Duodenal mucosa (tissue), 2 donors: ENCODE results near the gene EHD4.

Experiments
- H3K27ac ChIP-seq: one replicate; pipeline ENCODE4 v1.7.0; 2013; ENCODE audit warnings: low read depth, low read length
- H3K27me3 ChIP-seq, 2 donors: one replicate each; pipeline ENCODE4 v1.7.0; 2013; ENCODE audit warnings: low read length in 2 of 2, control low read depth in 1 of 2; ENCODE audit not compliant: insufficient read depth in 2 of 2, control insufficient read depth in 1 of 2
- H3K36me3 ChIP-seq, 2 donors: one replicate each; pipeline ENCODE4 v1.7.0; 2013; ENCODE audit warnings: low read length in 2 of 2, control low read depth in 1 of 2; ENCODE audit not compliant: insufficient read depth in 2 of 2, control insufficient read depth in 1 of 2
- H3K4me1 ChIP-seq, 2 donors: one replicate each; pipeline ENCODE4 v1.7.0; 2013; ENCODE audit warnings: low read length in 2 of 2, control low read depth in 1 of 2; ENCODE audit not compliant: insufficient read depth in 2 of 2, control insufficient read depth in 1 of 2
- H3K4me3 ChIP-seq, 2 donors: one replicate each; pipeline ENCODE4 v1.7.0; 2013; ENCODE audit warnings: low read length in 2 of 2, low read depth in 1 of 2
- H3K9ac ChIP-seq, 2 donors: one replicate each; pipeline ENCODE4 v1.7.0; 2013; ENCODE audit warnings: low read length in 2 of 2, low read depth in 1 of 2
- H3K9me3 ChIP-seq, 2 donors: one replicate each; pipeline ENCODE4 v1.7.0; 2013; ENCODE audit warnings: low read length in 2 of 2, control low read depth in 1 of 2; ENCODE audit not compliant: control insufficient read depth in 1 of 2

EHD4 gene

GRCh38 chr15:41949401-41950126 lies 22.8 kb downstream of the EHD4 start:
- H3K27ac ChIP-seq, result no peak overlapping the region
- no peaks in the 10 kb centered on the region for H3K9me3 ChIP-seq
- H3K4me1 ChIP-seq, result no peaks in the 10 kb centered on the region
- H3K9ac ChIP-seq, result no peak overlapping the region
- no peak overlapping the region for H3K4me3 ChIP-seq
- H3K27me3 ChIP-seq, result no peaks in the 10 kb centered on the region
- peaks cover 3 to 20% of the 10 kb centered on the region in 2 donors for H3K36me3 ChIP-seq

GRCh38 chr15:41948490-41948889 lies 23.9 kb downstream of the EHD4 start:
- H3K4me1 ChIP-seq, result peaks cover 0 to 4% of the 10 kb centered on the region in 2 donors
- no peak overlapping the region for H3K9ac ChIP-seq
- no peak overlapping the region for H3K4me3 ChIP-seq
- no peak overlapping the region for H3K27ac ChIP-seq
- peaks cover 3 to 17% of the 10 kb centered on the region in 2 donors for H3K36me3 ChIP-seq
- H3K27me3 ChIP-seq, result no peaks in the 10 kb centered on the region
- no peaks in the 10 kb centered on the region for H3K9me3 ChIP-seq

- H3K4me3 ChIP-seq, result no peak overlapping the region
- peaks cover 0 to 4% of the 10 kb centered on the region in 2 donors for H3K4me1 ChIP-seq
- H3K9me3 ChIP-seq, result no peaks in the 10 kb centered on the region
- no peaks in the 10 kb centered on the region for H3K27me3 ChIP-seq
- no peak overlapping the region for H3K9ac ChIP-seq
- peaks cover 0 to 4% of the 10 kb centered on the region in 2 donors for H3K36me3 ChIP-seq
- no peak overlapping the region for H3K27ac ChIP-seq
Measured at GRCh38 chr15:41946970-41947369, 25.4 kb downstream of the EHD4 start.

GRCh38 chr15:41945731-41946130 lies 26.6 kb downstream of the EHD4 start:
- H3K36me3 ChIP-seq, result peaks cover 0 to 9% of the 10 kb centered on the region in 2 donors
- H3K9me3 ChIP-seq, result no peaks in the 10 kb centered on the region
- peaks cover 0 to 4% of the 10 kb centered on the region in 2 donors for H3K4me1 ChIP-seq
- H3K27ac ChIP-seq, result no peak overlapping the region
- no peak overlapping the region for H3K4me3 ChIP-seq
- H3K27me3 ChIP-seq, result no peaks in the 10 kb centered on the region
- no peak overlapping the region for H3K9ac ChIP-seq

GRCh38 chr15:41945221-41945620 lies 27.1 kb downstream of the EHD4 start:
- Histone ChIP-seq H3K9me3 (no peaks in the 10 kb centered on the region), H3K36me3 (peaks cover 4 to 9% of the 10 kb centered on the region in 2 donors), H3K4me1 (peaks cover 0 to 4% of the 10 kb centered on the region in 2 donors), H3K4me3 (no peak overlapping the region), H3K27ac (no peak overlapping the region), H3K9ac (no peak overlapping the region), H3K27me3 (no peaks in the 10 kb centered on the region)

- H3K9ac ChIP-seq, result no peak overlapping the region
- peaks cover 5 to 12% of the 10 kb centered on the region in 2 donors for H3K36me3 ChIP-seq
- H3K4me1 ChIP-seq, result peaks cover 0 to 4% of the 10 kb centered on the region in 2 donors
- no peak overlapping the region for H3K4me3 ChIP-seq
- no peaks in the 10 kb centered on the region for H3K9me3 ChIP-seq
- H3K27me3 ChIP-seq, result no peaks in the 10 kb centered on the region
- no peak overlapping the region for H3K27ac ChIP-seq
Measured at GRCh38 chr15:41944313-41944940, 27.9 kb downstream of the EHD4 start.

GRCh38 chr15:41943543-41944312 lies 28.6 kb downstream of the EHD4 start:
- Histone ChIP-seq H3K4me3 (no peak overlapping the region), H3K36me3 (peaks cover 7 to 12% of the 10 kb centered on the region in 2 donors), H3K9ac (no peak overlapping the region), H3K27me3 (no peaks in the 10 kb centered on the region), H3K27ac (no peak overlapping the region), H3K9me3 (no peaks in the 10 kb centered on the region), H3K4me1 (peaks cover 0 to 4% of the 10 kb centered on the region in 2 donors)

GRCh38 chr15:41942886-41943285 lies 29.5 kb downstream of the EHD4 start:
- Histone ChIP-seq H3K36me3 (peaks cover 8 to 12% of the 10 kb centered on the region in 2 donors), H3K9ac (no peak overlapping the region), H3K27me3 (no peaks in the 10 kb centered on the region), H3K9me3 (no peaks in the 10 kb centered on the region), H3K4me1 (peaks cover 0 to 4% of the 10 kb centered on the region in 2 donors), H3K4me3 (no peak overlapping the region), H3K27ac (no peak overlapping the region)

- H3K36me3 ChIP-seq, result peaks cover 8 to 12% of the 10 kb centered on the region in 2 donors
- H3K4me3 ChIP-seq, result no peak overlapping the region
- H3K27ac ChIP-seq, result no peak overlapping the region
- H3K9me3 ChIP-seq, result no peaks in the 10 kb centered on the region
- H3K27me3 ChIP-seq, result no peaks in the 10 kb centered on the region
- peaks cover 0 to 4% of the 10 kb centered on the region in 2 donors for H3K4me1 ChIP-seq
- no peak overlapping the region for H3K9ac ChIP-seq
Measured at GRCh38 chr15:41941644-41942415, 30.5 kb downstream of the EHD4 start.
